ENCODE results near the gene CERT1. TPM values are rescaled to one million over a fixed set of nuclear protein-coding genes. Genes with fewer than 3 reads are reported as not detected.

CERT1 gene
- total RNA-seq, 2 experiments from 2014 or later = 13.3 to 33.6 TPM

DNA sequence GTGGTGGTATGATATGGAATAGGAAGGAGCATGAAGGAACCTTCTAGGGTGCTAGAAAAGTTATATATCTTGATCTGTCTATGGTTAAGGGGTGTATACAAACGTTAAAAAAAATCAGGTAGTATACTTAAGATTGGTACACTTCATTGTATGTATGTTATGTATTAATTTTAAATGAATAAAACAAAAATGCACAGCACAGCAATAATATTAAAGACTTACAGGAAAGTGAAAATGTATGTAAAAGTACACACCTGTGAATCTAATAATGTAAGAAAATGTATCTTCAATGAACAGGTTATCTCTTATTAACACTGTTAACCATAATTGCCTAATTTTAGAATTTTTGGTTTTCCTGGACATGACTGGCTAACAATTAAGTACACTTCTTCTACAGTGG, 97.2 kb downstream of the CERT1 start:
- intact Hi-C loops (cut with micrococcal nuclease; ENCODE audit: unreplicated experiment) = no loop called here

DNA sequence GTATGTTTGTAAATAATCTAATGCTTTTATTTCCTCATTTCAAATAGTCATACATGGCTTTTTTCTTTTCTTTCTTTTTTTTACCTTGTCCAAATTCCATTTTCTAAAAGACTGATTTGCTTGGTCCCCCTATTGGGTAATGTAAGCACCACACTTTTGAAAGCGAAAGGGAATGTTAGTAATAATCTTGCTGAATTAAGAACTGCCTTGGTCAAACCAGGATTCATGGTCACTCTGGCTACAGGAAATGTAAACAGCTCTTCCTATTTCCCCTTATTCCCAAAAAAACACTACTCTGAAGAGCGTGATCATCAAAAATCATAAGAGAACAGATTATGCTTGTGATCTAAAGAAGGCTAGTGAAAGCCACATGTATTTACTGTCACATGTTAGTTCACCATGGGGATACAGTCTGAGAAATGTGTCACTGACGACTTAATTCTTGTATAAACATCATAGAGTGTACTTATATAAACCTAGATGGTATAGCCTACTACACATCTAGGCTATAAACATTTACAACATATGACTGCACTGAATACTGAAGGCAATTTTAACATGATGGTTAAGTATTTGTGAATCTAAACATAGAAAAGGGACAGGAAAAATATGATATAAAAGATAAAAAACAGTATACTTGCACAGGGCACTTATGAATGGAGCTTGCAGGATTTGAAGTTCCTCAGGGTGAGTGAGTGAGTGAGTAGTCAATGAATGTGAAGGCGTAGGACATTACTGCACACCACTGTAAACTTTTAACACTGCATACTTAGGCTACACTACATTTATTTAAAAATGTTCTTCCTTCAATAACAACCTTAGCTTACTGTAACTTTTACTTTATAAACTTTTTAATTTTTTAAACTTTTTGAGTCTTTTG, 99.1 kb downstream of the CERT1 start:
- H3K4me3 ChIP-seq (ENCODE audit: low read depth, low read length, poor library complexity, severe bottlenecking) = no peak overlapping the region
- no peak overlapping the region for H2AFZ ChIP-seq (ENCODE audit: low read length)
- peaks cover 36% of the 10 kb centered on the region for H3K36me3 ChIP-seq (ENCODE audit: insufficient read depth, low read length)
- no peaks in the 10 kb centered on the region; the same call in 1 of the 2 replicates for H4K20me1 ChIP-seq (ENCODE audit: insufficient read depth, low read length)
- H3K79me2 ChIP-seq (ENCODE audit: insufficient read depth, low read depth, low read length) = no peaks in the 10 kb centered on the region
- POLR2A ChIA-PET = interaction anchor here (1.2 kb wide), 1 partner anchor 21 kb away, joined by 3 read pairs; no protein-coding TSS in a partner anchor
- BruUV-seq (replicated peaks) = no TSS peak
- no peak overlapping the region for H3K27ac ChIP-seq (ENCODE audit: low read depth, low read length, poor library complexity, severe bottlenecking)
- no peak for TF ChIP-seq EZH2phosphoT487 (IDR thresholded peaks at IDR 0.05; ENCODE audit: borderline replicate concordance, low read depth, low read length)
- 0 out of 2 replicates have a peak, but pooled peaks have one; percentile 24 for TF ChIP-seq CTCF (conservative IDR thresholded peaks at IDR 0.05; ENCODE audit: low read length)
- H3K4me1 ChIP-seq (ENCODE audit: insufficient read depth, low read length, poor library complexity, severe bottlenecking) = no peaks in the 10 kb centered on the region
- intact Hi-C loops (cut with micrococcal nuclease; ENCODE audit: unreplicated experiment) = no loop called here
- CTCF ChIA-PET (ENCODE audit: unreplicated experiment) = no interaction called here
- no peak overlapping the region for H3K4me2 ChIP-seq (ENCODE audit: low read length)
- no peak for DNase-seq (ENCODE audit: low spot score)
- no peaks in the 10 kb centered on the region for H3K9me3 ChIP-seq (ENCODE audit: low read length)
- H3K9me2 ChIP-seq (ENCODE audit: insufficient read depth, low read length) = no peaks in the 10 kb centered on the region

More for the DNA sequence above, 97.2 kb downstream of the CERT1 start:
- no peaks in the 10 kb centered on the region for H3K4me1 ChIP-seq (ENCODE audit: insufficient read depth, low read length, poor library complexity, severe bottlenecking)
- H3K9me2 ChIP-seq (ENCODE audit: insufficient read depth, low read length) = no peaks in the 10 kb centered on the region
- H3K9me3 ChIP-seq (ENCODE audit: low read length) = no peaks in the 10 kb centered on the region
- peaks cover 50% of the 10 kb centered on the region for H3K36me3 ChIP-seq (ENCODE audit: insufficient read depth, low read length)
- DNase-seq (ENCODE audit: low spot score) = no peak
- H3K27ac ChIP-seq (ENCODE audit: low read depth, low read length, poor library complexity, severe bottlenecking) = no peak overlapping the region
- ChIA-PET POLR2A (no interaction called here), CTCF (ENCODE audit: unreplicated experiment) (no interaction called here)
- BruUV-seq (replicated peaks) = no TSS peak
- H2AFZ ChIP-seq (ENCODE audit: low read length) = no peak overlapping the region
- no peaks in the 10 kb centered on the region for H3K79me2 ChIP-seq (ENCODE audit: insufficient read depth, low read depth, low read length)
- TF ChIP-seq EZH2phosphoT487 (IDR thresholded peaks at IDR 0.05; ENCODE audit: borderline replicate concordance, low read depth, low read length) (no peak), CTCF (conservative IDR thresholded peaks at IDR 0.05; ENCODE audit: low read length) (no peak)
- no peak overlapping the region for H3K4me3 ChIP-seq (ENCODE audit: low read depth, low read length, poor library complexity, severe bottlenecking)
- no peak overlapping the region for H3K4me2 ChIP-seq (ENCODE audit: low read length)
- no peaks in the 10 kb centered on the region; the same call in 1 of the 2 replicates for H4K20me1 ChIP-seq (ENCODE audit: insufficient read depth, low read length)

DNA sequence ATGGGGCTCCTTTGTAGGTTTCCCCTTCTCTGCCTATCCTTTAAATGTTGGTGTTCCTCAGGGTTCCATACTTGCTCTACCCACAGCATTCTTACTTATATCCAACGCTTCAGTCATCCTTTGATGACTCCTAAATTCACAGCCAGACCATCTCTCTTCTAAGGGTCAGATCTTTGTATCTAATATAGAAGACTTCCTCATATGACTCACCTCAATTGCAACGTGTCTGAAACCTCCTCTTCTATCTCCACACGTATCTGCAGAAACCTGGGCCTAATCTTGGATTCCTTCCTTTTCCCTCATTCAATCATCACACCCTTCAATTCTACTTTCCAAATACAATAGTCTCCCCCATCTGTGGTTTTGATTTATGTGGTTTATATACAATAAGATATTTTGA, 106.1 kb downstream of the CERT1 start:
- H3K79me2 ChIP-seq (ENCODE audit: insufficient read depth, low read depth, low read length) = no peaks in the 10 kb centered on the region
- intact Hi-C loops (cut with micrococcal nuclease; ENCODE audit: unreplicated experiment) = no loop called here
- ChIA-PET POLR2A (no interaction called here), CTCF (ENCODE audit: unreplicated experiment) (no interaction called here)
- no peaks in the 10 kb centered on the region for H4K20me1 ChIP-seq (ENCODE audit: insufficient read depth, low read length)
- no peak overlapping the region for H3K27ac ChIP-seq (ENCODE audit: low read depth, low read length, poor library complexity, severe bottlenecking)
- no peaks in the 10 kb centered on the region for H3K4me1 ChIP-seq (ENCODE audit: insufficient read depth, low read length, poor library complexity, severe bottlenecking)
- no peak for TF ChIP-seq CTCF (conservative IDR thresholded peaks at IDR 0.05; ENCODE audit: low read length)
- no peaks in the 10 kb centered on the region for H3K9me3 ChIP-seq (ENCODE audit: low read length)
- BruUV-seq (replicated peaks) = no TSS peak
- H3K36me3 ChIP-seq (ENCODE audit: insufficient read depth, low read length) = peaks cover 15% of the 10 kb centered on the region
- H3K4me3 ChIP-seq (ENCODE audit: low read depth, low read length, poor library complexity, severe bottlenecking) = no peak overlapping the region
- H3K4me2 ChIP-seq (ENCODE audit: low read length) = no peak overlapping the region
- H2AFZ ChIP-seq (ENCODE audit: low read length) = no peak overlapping the region
- DNase-seq (ENCODE audit: low spot score) = no peak
- no peaks in the 10 kb centered on the region for H3K9me2 ChIP-seq (ENCODE audit: insufficient read depth, low read length)

Data from OCI-LY7 (cell line).